GM23338 (cell line): ENCODE results near the gene M6PR. TPM values are rescaled to one million over a fixed set of nuclear protein-coding genes. Genes with fewer than 3 reads are reported as not detected.

ENCODE experiments used
- ATAC-seq: fragments of 200-7000 bp; cut with Tn5 transposase; 3 replicates; pipeline ENCODE4 v1.9.1; 2020
- DNase-seq: peaks from one replicate; pipeline ENCODE4 v3.0.0-alpha.2; 2015; ENCODE audit warnings: low spot score
- H2AFZ ChIP-seq: fragments of 200-600 bp; sonication (generic); 2 replicates; pipeline ENCODE4 v1.8.0; 2016; ENCODE audit warnings: antibody characterized with exemption, mild to moderate bottlenecking, moderate library complexity
- H3F3A ChIP-seq: fragments of 200-600 bp; sonication (generic); replicated peaks from 2 replicates; pipeline ENCODE4 v1.8.0; 2017; ENCODE audit warnings: antibody characterized with exemption, mixed run types, low read depth
- H3K27ac ChIP-seq: fragments of 200-600 bp; sonication (generic); 2 replicates; pipeline ENCODE4 v1.6.1; 2016; ENCODE audit warnings: low read depth
- H3K27me3 ChIP-seq: fragments of 200-600 bp; sonication (generic); 2 replicates; pipeline ENCODE4 v1.8.0; 2016; ENCODE audit warnings: mild to moderate bottlenecking, mixed run types, moderate library complexity; ENCODE audit not compliant: insufficient read depth
- H3K36me3 ChIP-seq: fragments of 200-600 bp; sonication (generic); 2 replicates; pipeline ENCODE4 v1.8.0; 2016; ENCODE audit warnings: mild to moderate bottlenecking; ENCODE audit not compliant: insufficient read depth
- H3K4me1 ChIP-seq: fragments of 200-600 bp; sonication (generic); 2 replicates; pipeline ENCODE4 v1.8.0; 2016; ENCODE audit warnings: mild to moderate bottlenecking, moderate library complexity; ENCODE audit not compliant: insufficient read depth
- H3K4me2 ChIP-seq: fragments of 200-600 bp; sonication (generic); 2 replicates; pipeline ENCODE4 v1.7.1; 2017; ENCODE audit warnings: mixed run types
- H3K4me3 ChIP-seq: fragments of 200-600 bp; sonication (generic); 2 replicates; pipeline ENCODE4 v1.6.1; 2016; ENCODE audit warnings: mixed run types
- H3K79me2 ChIP-seq: fragments of 200-600 bp; sonication (generic); replicated peaks from 2 replicates; pipeline ENCODE4 v1.8.0; 2017; ENCODE audit warnings: mild to moderate bottlenecking; ENCODE audit not compliant: insufficient read depth
- H3K9me2 ChIP-seq: fragments of 200-600 bp; sonication (generic); 2 replicates; pipeline ENCODE4 v1.8.0; 2017; ENCODE audit not compliant: insufficient read depth
- H4K20me1 ChIP-seq: fragments of 200-600 bp; sonication (generic); replicated peaks from 2 replicates; pipeline ENCODE4 v1.8.0; 2017; ENCODE audit warnings: mild to moderate bottlenecking; ENCODE audit not compliant: insufficient read depth
- H3K27ac Mint-ChIP-seq: 2 replicates; pipeline ENCODE4 v1.8.0; 2020; ENCODE audit warnings: inconsistent platforms, mild to moderate bottlenecking, moderate library complexity, mixed read lengths
- H3K27me3 Mint-ChIP-seq: 3 replicates; pipeline ENCODE4 v1.8.0; 2022; ENCODE audit warnings: low read depth, mild to moderate bottlenecking, moderate library complexity, mixed read lengths, inconsistent platforms; ENCODE audit not compliant: insufficient read depth, poor library complexity
- H3K36me3 Mint-ChIP-seq: 3 replicates; pipeline ENCODE4 v1.8.0; 2021; ENCODE audit warnings: low read depth, mild to moderate bottlenecking, inconsistent platforms, moderate library complexity, mixed read lengths
- H3K4me1 Mint-ChIP-seq: 3 replicates; pipeline ENCODE4 v1.8.0; 2020; ENCODE audit warnings: mild to moderate bottlenecking, inconsistent platforms, mixed read lengths
- H3K4me3 Mint-ChIP-seq: 3 replicates; pipeline ENCODE4 v1.8.0; 2021; ENCODE audit warnings: moderate library complexity, mild to moderate bottlenecking, inconsistent platforms, mixed read lengths
- H3K9me3 Mint-ChIP-seq: 3 replicates; pipeline ENCODE4 v1.8.0; 2020; ENCODE audit warnings: moderate library complexity, mild to moderate bottlenecking, inconsistent platforms, mixed read lengths
- ETS1 ChIP-seq: IDR thresholded peaks from 2 replicates; pipeline ENCODE4 v1.6.1; 2016; ENCODE audit warnings: antibody characterized with exemption
- EZH2 ChIP-seq: fragments of 200-600 bp; sonication (generic); IDR thresholded peaks from one replicate; pipeline ENCODE4 v1.8.0; 2017; ENCODE audit warnings: antibody characterized with exemption, mild to moderate bottlenecking, low read depth; ENCODE audit not compliant: unreplicated experiment
- NANOG ChIP-seq: IDR thresholded peaks from 2 replicates; pipeline ENCODE4 v1.6.1; 2016; ENCODE audit warnings: antibody characterized with exemption, borderline replicate concordance
- POLR2AphosphoS5 ChIP-seq: IDR thresholded peaks from 2 replicates; pipeline ENCODE4 v1.6.1; 2016; ENCODE audit warnings: antibody characterized with exemption, low read depth
- REST ChIP-seq: IDR thresholded peaks from one replicate; pipeline ENCODE4 v1.6.1; 2018; ENCODE audit warnings: antibody characterized with exemption; ENCODE audit not compliant: unreplicated experiment
- ZNF114 ChIP-seq: fragments of 250-450 bp; sonication (Bioruptor Pico); IDR thresholded peaks from 2 replicates; pipeline ENCODE4 v1.5.0; 2020; ENCODE audit warnings: mild to moderate bottlenecking, moderate library complexity
- ZNF331 ChIP-seq: fragments of 250-450 bp; sonication (Bioruptor Pico); IDR thresholded peaks from 2 replicates; pipeline ENCODE4 v1.5.0; 2020; ENCODE audit warnings: low read depth, mild to moderate bottlenecking, moderate library complexity
- ZNF462 ChIP-seq: fragments of 250-450 bp; sonication (Bioruptor Pico); IDR thresholded peaks from 2 replicates; pipeline ENCODE4 v1.5.0; 2020; ENCODE audit warnings: mild to moderate bottlenecking, moderate library complexity
- polyA plus RNA-seq: library from polyadenylated mRNA; unstranded; fragments of >200 nt; fragmentation: Nextera tagmentation; extraction: Ambion mirVana; gene quantifications from 2 replicates; pipeline ENCODE4 v1.2.1, GENCODE V29; 2016
- total RNA-seq: library from RNA; depleted of rRNA; stranded (reverse); fragments of >200 nt; shearing (Covaris generic); gene quantifications from 2 replicates; pipeline ENCODE4 v1.2.3, GENCODE V29; 2014

The M6PR gene
- total and polyA plus RNA-seq, 2 experiments from 2014 or later = 103 to 147 TPM

GRCh38 chr12:8913702-8914032 lies 35.8 kb downstream of the M6PR start:
- H2AFZ ChIP-seq = no peak overlapping the region
- peak overlapping the region; percentile 99 for H3K27ac Mint-ChIP-seq
- no peak for ATAC-seq
- H3K4me3 Mint-ChIP-seq = peak overlapping the region; percentile 93
- H3K9me2 ChIP-seq = no peaks in the 10 kb centered on the region
- no peaks in the 10 kb centered on the region for H3K27me3 ChIP-seq
- TF ChIP-seq ZNF331 (CRISPR knock-in tag) = no peak
- TF ChIP-seq EZH2 = no peak
- TF ChIP-seq NANOG = 0 out of 2 replicates have a peak, but pooled peaks have one; percentile 3
- peaks cover 26% of the 10 kb centered on the region for H3K36me3 ChIP-seq
- H3K36me3 Mint-ChIP-seq = peaks cover 9% of the 10 kb centered on the region
- no peaks in the 10 kb centered on the region; the same call in 1 of the 3 replicates for H3K9me3 Mint-ChIP-seq
- no peak for DNase-seq
- H3F3A ChIP-seq = peaks cover 11% of the 10 kb centered on the region; the same call in 1 of the 2 replicates
- H3K79me2 ChIP-seq = peaks cover 40% of the 10 kb centered on the region
- H3K4me2 ChIP-seq = peak overlapping the region; percentile 74
- H4K20me1 ChIP-seq = peaks cover 29% of the 10 kb centered on the region
- H3K4me1 ChIP-seq = peaks cover 34% of the 10 kb centered on the region
- peaks cover 10% of the 10 kb centered on the region for H3K27me3 Mint-ChIP-seq
- H3K27ac ChIP-seq = peak overlapping the region; percentile 95
- H3K4me1 Mint-ChIP-seq = peaks cover 39% of the 10 kb centered on the region
- peak overlapping the region; percentile 68 for H3K4me3 ChIP-seq

- peak overlapping the region; percentile 68 for H3K4me3 ChIP-seq
- ATAC-seq = peak; percentile 44
- H3K27ac Mint-ChIP-seq = peak overlapping the region; percentile 99
- TF ChIP-seq ZNF462 (CRISPR knock-in tag) (no peak), EZH2 (no peak), ZNF331 (CRISPR knock-in tag) (no peak), POLR2AphosphoS5 (no peak), NANOG (no peak), REST (no peak), ETS1 (no peak), ZNF114 (CRISPR knock-in tag) (no peak)
These were observed 36.5 kb downstream of the M6PR start for GRCh38 chr12:8912914-8913313.

More at GRCh38 chr12:8912914-8913313, 36.5 kb downstream of the M6PR start:
- Histone ChIP-seq H3K36me3 (peaks cover 18% of the 10 kb centered on the region), H3K27me3 (no peaks in the 10 kb centered on the region), H3F3A (peaks cover 6% of the 10 kb centered on the region; the same call in 1 of the 2 replicates), H3K27ac (peak overlapping the region; percentile 95), H3K79me2 (peaks cover 32% of the 10 kb centered on the region), H3K9me2 (no peaks in the 10 kb centered on the region), H3K4me2 (peak overlapping the region; percentile 74), H4K20me1 (peaks cover 23% of the 10 kb centered on the region), H2AFZ (no peak overlapping the region), H3K4me1 (peaks cover 28% of the 10 kb centered on the region)
- H3K9me3 Mint-ChIP-seq = no peaks in the 10 kb centered on the region; the same call in 1 of the 3 replicates
- DNase-seq = peak; percentile 81
- H3K36me3 Mint-ChIP-seq = peaks cover 5% of the 10 kb centered on the region; the same call in 2 of the 3 replicates
- H3K27me3 Mint-ChIP-seq = peaks cover 7% of the 10 kb centered on the region
- H3K4me1 Mint-ChIP-seq = peaks cover 35% of the 10 kb centered on the region
- peak overlapping the region; percentile 93 for H3K4me3 Mint-ChIP-seq
